Activated CD4-positive, alpha-beta T cell treated with anti-CD3 and anti-CD28 coated beads, Interleukin-2, amount 50 U/mL, for 48 hours (primary cell): Measurements from ENCODE around the gene XAF1.
A peak's percentile ranks its signal among the peaks of the same experiment; 100 is the strongest.
"Not testable (repeated sequence)": the region's sequence is repeated elsewhere in the genome, so short reads cannot be mapped to it uniquely, and the experiment has no call there.

Source experiments
- DNase-seq, 2 experiments: peaks; one replicate each; pipeline ENCODE4 v3.0.0-alpha.2; 2020

XAF1 gene, protein sequence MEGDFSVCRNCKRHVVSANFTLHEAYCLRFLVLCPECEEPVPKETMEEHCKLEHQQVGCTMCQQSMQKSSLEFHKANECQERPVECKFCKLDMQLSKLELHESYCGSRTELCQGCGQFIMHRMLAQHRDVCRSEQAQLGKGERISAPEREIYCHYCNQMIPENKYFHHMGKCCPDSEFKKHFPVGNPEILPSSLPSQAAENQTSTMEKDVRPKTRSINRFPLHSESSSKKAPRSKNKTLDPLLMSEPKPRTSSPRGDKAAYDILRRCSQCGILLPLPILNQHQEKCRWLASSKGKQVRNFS

DNA sequence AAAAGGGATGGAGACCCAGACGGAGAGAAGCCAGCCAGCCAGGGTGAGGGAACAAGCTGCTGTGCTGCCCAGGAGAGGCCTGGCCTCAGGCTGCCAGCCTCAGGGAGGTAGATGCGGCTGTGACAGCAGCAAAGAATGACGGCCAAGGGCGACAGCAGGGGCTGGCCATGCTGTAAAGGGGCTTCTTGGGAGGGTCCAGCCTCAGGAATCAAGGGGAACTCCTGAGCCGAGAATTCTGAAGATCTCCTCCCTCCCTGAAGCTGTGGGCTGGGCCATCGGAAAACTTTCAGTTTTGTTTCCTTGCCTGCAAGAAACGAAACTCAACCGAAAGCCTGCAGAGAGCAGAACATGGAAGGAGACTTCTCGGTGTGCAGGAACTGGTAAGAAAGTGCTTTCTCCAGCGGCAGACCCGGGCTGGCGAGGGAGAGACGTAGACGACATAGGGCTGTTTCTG lies at the start of gene XAF1:
XAF1 (plus strand) TSS at position 316 of the 454 bp plus-strand sequence; CDS start at position 349, 33 bp downstream.
- peak; percentile 36 to 46 for DNase-seq

DNA sequence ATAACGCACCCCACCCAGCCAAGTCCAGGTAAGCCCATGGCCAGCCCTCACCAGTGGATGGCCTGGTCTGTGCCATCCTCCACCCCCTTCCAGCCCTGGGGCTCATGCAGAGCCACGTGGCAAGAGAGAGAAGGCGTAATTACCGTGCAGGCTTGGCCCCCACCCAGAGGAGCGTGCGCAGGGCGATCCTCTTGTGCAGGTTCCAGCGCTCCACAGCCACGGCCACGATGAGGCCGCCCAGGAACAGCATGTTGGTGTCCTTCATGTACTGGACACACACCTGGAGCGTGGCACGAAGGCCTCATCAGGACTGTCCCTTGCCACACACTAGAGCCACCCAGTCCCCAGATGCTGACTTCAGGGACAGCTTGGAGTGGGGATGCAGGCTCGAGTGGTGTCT lies 49.3 kb upstream of the XAF1 start:
- DNase-seq, result no peak

DNA sequence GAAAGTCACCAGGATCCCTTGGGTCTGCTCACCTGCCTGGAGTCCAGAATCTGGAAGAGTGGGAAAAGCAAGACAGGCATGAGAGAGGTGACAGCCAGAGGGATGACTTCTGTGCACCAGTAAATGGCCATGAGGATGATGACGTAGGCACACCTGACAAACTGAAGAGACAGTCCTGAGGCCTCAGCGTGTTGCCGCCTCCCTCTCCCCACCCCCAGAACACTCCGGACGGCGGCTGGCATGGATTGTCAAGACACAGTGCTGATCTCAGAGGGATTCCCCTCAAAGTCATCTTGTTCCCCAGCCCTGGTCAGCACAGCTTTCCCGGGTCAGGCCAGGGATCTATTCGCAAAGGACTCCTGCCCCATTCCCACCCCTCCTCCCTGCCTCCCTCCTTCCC lies 48.9 kb upstream of the XAF1 start:
- DNase-seq, result no peak

DNA sequence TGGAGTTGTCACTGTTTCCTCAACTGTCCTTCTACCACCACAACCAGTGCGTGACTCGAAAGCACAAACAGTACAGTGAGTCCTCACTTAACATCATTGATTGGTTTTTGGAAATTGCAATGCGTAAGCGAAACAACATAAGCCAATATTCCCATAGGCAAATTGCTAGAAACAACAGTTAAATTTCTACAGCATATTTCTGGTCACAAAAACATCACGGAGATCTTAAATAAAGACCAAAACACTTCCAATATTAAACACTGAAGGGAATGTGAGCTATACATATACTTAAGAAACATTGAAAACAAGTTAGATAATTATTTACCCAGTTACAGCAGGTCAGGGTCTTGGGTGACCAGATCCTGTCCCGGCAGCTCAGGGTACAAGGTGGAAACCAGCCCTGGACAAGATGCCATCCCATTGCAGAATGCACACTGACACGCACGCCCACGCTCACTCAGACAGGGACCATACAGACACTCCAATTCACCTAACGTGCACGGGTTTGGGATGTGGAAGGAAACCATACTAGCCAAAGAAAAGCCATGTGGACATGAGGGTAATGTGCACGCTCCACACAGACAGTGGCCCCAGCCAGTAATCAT lies 47.4 kb upstream of the XAF1 start:
- no peak for DNase-seq

DNA sequence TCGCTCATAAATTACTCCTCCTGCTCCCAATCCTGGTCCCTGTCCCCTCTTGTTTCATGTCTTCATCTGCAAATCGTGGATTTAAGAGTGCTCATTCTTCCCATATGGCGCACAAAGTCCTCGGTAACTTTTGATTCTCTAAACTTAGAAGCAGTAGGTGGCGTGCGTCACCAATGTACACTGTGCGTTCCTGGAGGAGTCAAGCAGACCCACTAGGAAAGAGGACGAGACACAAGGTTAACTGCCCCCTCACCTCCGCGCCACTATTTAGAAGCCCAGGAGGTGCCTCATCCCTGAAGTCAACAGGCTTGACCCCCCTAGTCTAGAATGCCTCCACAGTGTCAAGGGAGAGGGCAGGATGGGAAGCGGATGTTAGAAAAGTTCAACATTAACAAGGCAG lies 45.5 kb upstream of the XAF1 start:
- DNase-seq, result no peak

DNA sequence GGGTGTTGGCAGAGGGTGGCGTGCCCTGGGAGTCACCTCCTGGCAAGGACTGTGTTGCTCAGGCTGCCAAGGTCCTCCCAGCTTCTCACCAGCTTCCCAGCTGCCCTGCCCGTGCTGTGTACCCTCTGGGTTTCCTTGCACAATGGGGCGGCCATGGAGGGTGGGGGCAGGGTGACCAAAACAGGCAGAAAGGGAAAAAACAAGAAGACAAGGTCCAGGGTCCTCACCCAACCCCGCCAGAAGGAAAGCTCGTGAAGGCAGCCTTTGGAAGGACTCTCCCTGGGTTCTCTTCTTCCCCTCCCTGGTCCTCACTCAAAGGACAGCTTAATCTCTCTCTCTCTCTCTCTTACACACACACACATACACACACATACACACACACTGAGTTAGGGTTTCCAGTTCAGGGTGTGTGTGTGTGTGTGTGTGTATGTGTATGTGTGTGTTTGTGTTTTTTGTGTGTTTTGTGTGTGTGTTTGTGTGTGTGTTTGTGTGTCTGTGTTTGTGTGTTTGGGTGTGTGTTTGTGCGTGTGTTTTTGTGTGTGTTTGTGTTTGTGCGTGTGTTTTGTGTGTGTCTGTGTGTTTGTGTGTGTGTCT lies 44.7 kb upstream of the XAF1 start:
- DNase-seq, result no peak

DNA sequence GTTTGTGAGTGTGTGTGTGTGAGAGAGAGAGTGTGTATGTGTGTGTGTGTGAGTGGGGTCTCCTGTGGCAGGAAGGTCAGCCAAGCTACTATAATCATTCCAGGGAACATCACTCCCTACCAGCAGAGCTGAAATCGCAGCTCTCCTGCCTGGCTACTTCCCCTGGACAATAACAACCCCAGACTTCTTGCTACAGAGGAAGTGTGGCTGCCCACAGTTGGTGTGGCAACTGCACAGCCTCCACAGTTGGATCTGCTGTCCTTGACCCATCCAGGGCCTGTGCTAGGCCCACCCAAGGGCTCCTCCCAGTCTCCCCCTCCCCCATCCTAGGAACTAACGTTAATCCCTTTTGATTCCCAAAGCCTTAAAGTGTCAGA lies 44.2 kb upstream of the XAF1 start:
- DNase-seq, result no peak

DNA sequence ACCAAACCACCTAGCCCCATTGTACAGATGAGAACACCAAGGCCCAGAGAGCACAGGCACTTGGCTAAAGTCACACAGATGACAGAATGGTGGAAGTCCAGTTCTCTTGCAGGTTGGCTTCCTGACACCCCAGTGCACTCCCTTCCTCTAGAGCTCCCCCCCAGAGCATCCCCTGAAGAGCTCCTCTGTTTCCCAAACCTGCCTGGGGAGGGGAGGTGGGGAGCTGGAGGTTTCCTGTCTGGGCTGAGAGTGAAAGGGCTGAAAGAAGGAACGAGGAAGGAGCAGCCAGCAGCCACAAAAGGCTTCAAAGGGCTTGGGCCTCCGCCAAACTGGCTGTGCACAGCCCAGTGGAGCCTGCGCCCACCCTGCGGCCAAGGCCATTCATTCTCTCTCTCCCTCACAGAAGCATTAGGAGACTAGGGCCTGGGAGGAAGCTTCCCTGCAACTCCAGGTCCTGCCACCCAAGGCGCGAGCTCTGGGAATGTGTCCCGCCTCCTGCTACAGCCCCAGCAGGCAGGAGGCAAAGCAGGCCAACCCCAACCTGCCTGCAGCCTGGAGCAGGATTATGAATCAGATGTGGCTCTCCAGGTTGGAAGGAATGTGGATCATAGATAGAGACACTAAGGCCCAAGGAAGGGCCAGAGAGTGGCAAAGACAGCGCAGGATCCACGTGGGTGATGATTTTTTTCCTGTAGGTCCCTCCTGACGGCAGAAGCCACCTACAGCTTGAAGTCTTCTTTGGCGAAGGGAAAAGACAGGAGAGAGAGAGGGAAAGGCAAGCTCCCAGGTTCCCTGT lies 43.6 kb upstream of the XAF1 start:
- DNase-seq, result no peak

DNA sequence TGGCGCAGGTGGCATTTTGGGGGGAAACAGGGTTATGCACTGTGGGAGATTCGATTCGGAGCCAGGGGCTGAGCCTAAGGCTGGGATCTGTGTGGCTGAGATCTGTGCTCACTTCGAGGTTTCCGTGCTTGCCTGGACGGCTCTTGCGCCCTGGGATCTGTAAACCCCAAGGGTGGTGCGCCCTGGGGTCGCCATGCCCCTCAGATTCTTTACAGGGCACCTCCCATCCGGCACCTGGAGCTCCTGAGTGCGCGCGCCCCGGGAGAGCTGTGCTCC lies 43.1 kb upstream of the XAF1 start:
- DNase-seq, result no peak

DNA sequence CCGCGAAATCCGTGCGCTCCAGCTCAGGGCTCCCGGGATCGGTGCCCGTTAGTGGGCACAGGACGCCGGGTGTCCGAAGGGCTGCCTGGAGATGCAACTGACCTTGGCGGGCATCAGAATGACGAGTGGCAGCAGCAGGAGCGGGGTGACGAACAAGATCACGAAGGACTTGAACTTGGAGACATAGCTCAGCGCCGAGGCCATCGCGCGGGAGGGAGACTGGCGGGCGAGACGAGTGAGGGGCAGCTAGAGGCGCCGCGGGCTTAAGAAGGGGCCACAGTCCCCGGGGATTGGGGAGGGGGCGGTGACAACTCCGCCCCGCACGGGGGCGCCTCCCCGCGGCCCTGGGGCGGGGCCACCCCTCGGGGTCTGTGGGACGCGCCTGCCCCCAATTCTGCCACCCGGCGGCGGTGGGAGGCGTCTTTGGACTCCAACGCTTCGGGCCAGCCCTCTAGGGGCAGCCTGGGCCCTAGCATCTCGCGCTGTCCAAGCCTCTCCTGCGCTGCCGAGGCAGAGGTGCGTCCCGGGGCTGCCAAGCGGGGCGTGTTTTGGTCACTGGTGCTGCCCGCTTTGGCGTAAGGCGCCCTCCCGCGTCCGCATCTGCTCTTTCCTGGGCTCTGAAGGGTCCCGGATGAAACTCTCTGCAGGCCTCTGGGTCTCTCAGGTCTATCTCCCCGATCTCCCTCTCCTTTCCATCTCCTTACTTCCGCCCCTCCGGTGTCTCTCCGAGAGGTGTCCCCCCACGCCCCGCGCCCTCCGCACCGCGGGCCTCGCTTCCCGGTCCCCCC lies 42.5 kb upstream of the XAF1 start, which contains the start of gene SLC13A5:
SLC13A5 (minus strand) TSS at position 240 of the 788 bp plus-strand sequence; CDS start at position 204, 36 bp downstream.
- peak; percentile 6 to 24 for DNase-seq

DNA sequence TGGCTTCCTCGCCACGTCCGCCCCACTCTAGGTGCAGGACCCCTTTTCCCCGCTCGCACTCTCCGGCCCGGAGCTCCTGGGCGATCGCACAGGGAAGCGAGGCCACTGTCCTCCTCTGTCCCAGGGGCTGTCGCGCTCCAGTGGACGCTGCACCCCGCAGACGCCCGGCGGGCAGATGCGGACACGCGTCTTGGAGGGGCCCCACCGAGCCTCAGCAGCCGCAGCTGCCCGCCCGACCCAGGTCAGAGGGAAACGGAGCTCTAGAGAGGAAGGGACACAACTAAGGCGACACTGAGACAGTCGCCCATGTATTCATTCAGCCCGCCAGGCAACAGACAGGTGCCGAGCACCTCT lies 42.0 kb upstream of the XAF1 start:
- no peak for DNase-seq

DNA sequence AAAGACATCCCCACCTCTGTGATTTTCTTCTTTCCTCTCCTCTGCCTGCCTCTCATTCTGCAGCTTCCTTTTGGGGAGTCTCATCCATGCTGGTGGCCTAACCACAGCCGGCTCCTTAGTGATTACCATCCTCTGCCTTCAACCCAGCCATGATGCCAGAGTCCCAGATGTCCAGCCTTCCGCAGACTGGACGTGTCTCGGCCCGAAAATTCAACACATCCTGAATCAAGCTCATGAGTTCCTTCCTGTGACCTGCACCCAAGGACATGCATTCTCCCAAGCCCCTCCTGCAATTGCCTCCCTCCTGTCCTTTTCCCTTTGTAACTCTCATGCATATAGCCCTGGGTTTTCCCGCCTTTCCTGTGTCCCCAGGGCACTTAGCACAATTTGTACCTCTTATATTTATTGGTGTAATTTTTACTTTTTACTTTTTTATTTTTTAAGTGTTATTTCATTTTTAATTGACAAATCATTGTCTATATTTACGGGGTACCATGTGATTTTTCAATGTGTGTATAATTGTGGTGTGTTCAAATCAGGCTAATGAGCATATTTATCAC lies 41.5 kb upstream of the XAF1 start:
- DNase-seq, result no peak

DNA sequence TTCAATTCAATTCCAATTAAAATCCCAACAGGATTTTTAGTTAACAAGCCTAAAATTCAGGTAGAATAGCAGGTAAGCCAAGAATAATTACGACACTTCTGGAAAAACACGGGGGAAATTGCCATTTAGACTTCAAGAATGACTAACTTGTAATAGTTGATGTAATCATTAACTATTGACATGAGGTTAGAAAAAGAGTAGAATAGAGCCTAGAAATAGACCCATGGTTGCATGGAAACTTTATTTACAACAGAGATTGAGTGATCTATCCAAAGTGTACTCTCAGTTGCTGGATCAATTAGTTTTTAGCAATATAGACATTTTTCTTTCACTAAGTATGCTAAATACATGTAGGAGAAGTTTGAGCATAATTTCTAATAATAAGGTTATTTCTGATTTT lies 39.1 kb upstream of the XAF1 start:
- no peak for DNase-seq

DNA sequence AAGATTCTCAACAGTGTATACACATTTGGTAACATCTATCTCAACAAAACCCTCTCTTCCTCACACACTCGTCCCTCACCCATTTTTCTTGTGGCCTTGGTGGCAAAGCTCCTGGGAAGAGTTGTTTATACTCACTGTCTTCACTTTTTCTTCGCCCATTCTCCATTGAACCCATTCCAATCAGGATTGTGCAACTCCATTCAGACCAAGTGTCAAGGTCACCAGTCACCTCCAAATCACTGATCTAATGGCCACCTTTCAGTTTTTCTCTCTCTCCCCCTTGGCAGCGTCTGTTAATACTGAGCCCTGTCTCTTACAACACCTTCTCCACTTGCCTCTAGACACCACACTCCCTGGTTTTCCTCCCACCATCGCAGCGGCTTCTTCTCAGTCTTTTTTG lies 34.1 kb upstream of the XAF1 start:
- no peak for DNase-seq

DNA sequence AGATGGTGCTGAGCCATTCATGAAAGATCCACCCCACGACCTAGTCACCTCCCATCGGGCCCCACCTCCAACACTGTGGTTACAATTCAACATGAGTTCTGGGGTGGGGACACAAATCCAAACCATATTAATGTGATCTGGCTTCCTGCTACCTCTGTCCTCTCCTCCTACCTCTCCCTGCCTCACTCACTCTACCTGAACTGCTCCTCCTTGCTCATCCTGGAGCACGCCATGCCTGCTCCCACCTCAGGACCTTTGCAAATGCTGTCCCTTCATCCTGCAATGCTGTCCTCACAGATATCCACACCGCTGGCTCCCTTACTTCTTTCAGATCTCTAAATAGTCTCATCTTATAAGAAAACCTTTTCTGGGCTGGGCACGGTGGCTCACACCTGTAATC lies 31.8 kb upstream of the XAF1 start:
- DNase-seq, result no peak

DNA sequence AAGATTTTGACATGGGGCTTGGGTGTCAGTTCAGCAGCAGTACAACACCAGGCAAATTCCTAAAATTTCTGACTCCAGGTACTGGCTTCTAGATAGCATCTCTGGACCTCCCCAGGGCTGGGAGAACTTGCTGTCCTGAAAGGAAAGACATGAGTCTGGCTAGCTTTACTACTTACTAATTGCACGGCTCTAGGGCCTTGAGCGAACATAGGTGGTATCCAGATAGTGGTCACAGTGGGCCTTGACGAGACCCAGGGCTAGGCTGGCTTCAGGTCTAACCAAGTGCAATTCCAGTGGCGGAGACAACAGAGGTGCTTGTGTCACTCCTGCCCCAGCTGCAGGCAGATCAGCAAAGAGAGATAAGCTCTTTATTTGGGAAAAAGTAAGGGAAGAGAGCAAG lies 26.3 kb upstream of the XAF1 start:
- no peak for DNase-seq

DNA sequence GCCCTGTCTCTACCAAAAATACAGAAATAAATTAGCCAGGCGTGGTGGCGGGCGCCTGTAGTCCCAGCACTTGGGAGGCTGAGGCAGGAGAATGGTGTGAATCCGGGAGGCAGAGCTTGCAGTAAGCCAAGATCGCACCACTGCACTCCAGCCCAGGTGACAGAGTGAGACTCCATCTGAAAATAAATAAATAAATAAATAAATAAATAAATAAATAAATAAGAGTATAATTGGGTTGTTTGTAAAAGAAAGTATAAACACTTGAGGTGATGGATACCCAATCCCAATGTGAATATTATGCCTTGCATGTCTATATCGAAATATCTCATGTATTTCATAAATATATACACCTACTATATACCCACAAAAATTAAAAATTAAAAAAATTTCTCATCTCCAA lies 9.2 kb upstream of the XAF1 start:
- not testable (repeated sequence) for DNase-seq

DNA sequence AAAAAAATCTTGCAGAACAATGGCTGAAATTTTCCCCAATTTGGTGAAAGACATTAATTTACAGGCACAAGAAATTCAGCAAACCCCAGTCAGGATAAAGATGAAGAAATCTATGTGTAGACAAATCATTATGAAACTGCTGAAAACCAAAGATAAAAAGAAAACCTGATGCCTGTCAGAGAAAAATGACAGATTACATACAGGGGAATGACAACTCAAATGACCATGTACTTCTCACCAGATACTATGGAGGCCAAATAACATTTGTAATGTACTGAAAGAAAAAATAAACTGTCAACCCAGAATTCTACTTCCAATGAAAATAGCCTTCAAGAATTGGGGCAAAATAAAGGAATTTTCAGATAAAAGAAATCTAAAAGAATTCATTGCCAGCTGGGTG lies 7.2 kb upstream of the XAF1 start:
- DNase-seq, result no peak

DNA sequence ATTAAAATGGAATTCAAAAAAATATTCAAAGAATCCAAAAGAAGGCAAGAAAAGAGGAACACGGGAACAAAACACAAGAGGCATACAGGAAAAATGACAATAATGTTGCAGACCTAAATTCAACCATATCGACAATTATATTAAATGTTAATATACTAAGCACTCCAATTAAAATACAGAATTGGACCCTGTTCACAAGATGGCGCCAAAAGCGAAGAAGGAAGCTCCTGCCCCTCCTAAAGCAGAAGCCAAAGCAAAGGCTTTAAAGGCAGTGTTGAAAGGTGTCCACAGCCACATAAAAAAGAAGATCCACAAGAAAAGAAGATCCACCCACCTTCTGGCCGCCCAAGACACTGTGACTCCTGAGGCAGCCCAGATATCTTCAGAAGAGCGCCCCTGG lies 6.3 kb upstream of the XAF1 start:
- DNase-seq, result no peak

DNA sequence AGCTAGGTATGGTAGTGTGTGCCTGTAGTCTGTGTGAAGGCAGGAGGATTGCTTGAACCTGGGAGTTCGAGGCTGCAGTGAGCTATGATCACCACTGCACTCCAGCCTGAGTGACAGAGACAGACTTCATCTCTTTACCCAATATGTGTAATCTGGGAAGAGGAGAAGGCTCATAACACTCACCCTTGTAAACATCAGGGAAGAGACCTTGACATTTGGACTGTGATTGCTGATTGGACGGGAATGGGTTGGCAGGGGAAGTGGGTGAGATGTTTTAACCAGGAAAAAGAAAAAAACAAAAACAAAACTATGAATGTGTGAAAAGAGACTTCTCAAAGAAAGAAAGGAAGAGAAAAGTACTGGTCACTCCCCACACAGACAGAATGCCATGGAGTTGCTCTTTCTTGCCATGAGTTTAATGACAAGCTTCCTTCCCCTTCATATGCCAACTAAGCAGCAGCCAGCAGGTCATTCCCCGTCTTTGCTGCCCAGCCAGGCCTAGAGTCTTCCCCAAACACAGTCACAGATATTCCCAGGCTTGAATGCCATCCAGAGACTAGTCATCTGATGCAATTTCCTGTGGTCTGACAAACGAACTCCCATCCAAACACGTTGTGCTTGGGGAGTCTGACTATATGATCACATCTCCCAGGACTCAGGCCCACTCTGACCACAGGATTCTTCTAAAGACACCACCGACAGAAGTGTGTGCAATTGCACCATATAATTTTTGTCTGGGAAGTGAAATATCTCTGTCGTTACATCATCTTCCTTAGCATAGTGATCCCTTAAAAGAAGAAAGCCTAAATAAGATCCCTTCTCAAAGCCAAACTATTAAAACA lies 3.6 kb upstream of the XAF1 start:
- DNase-seq, result no peak

DNA sequence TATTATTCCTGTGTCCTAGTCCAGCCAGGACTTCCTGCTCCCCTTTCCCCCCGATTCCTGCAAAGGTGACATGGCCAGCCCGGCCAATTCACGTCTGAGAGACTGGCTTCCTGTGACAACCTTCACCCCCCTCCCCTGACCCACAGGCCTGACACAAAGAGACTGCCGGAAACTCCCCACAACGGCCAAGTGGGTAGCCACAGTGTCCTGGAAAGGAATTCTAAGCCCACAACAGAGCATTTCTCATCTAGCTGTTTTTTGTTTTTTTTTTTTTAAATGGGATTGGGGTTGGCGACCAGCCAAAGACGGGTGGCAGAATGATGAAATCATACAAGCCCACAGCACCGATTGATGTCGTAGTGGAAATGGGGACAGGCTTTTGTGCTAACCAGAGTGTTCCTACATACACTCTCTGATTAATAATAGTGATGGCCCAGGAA lies 2.8 kb upstream of the XAF1 start:
- no peak for DNase-seq

DNA sequence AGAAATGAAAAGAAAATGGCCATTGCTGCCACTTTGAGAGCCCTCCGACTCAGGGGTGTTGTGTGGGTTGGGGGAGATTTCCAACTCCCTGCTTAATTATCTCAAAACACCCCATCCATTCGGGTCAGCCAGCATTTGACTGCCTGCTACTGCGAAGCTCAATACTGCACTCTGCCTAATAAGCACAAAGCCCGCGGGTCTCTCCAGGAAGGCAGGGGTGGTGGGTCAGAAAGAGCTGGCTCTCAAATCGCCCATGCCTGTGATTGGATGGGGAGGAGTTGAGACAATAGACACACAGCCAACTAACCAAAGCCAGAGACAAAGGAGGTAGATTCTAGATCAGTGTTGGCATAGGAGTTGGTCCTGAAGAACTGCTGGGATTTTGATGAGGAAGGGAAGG lies 2.3 kb upstream of the XAF1 start:
- DNase-seq, result no peak
